IPS DF 6.9 (cell line): ENCODE data around the gene NARF.

Experiments
- DNase-seq: peaks from one replicate; pipeline ENCODE4 v3.0.0-alpha.2; 2013; ENCODE audit warnings: low read depth, low spot score
- H3K27ac ChIP-seq: one replicate; pipeline ENCODE4 v1.5.1; 2013; ENCODE audit warnings: low read length, control low read depth
- H3K27me3 ChIP-seq: 2 replicates; pipeline ENCODE4 v1.6.1; 2013; ENCODE audit warnings: mild to moderate bottlenecking, low read length; ENCODE audit not compliant: control insufficient read depth, insufficient read depth
- H3K36me3 ChIP-seq: 2 replicates; pipeline ENCODE4 v1.6.1; 2013; ENCODE audit warnings: low read length; ENCODE audit not compliant: control insufficient read depth, insufficient read depth
- H3K4me1 ChIP-seq: 2 replicates; pipeline ENCODE4 v1.6.1; 2013; ENCODE audit warnings: low read length; ENCODE audit not compliant: control insufficient read depth, insufficient read depth
- H3K4me3 ChIP-seq: 2 replicates; pipeline ENCODE4 v1.5.1; 2013; ENCODE audit warnings: mild to moderate bottlenecking, low read length
- H3K9me3 ChIP-seq: 2 replicates; pipeline ENCODE4 v1.6.1; 2013; ENCODE audit warnings: low read length, inconsistent platforms; ENCODE audit not compliant: control insufficient read depth, insufficient read depth
- WGBS: extraction: QIAGEN DNeasy Blood & Tissue Kit; methylation state at CpG from one replicate; pipeline ENCODE4 v1.1.7; 2013; ENCODE audit warnings: mixed read lengths, missing lambda C conversion rate; ENCODE audit not compliant: insufficient read length, insufficient coverage; 5-methylcytosine and 5-hydroxymethylcytosine counted together

NARF gene

DNA sequence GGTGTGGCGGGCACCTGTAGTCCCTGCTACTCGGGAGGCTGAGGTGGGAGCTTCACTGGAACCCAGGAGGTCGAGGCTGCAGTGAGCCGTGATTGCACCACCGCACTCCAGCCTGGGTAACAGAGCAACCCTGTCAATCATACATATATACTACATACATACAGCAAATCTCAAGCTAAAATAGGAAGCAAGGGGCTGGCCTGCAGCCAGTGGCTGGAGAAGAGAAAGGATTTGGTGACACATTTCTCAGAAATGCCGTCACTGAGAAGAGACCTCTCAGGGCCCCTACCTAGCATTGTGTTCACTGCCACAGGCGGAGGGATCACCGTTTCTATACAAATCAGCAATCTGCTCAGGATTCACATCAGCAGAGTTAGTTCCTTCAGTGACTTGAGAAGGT is 16.9 kb downstream of the NARF start:
- peaks cover 17% of the 10 kb centered on the region for H3K36me3 ChIP-seq
- H3K27me3 ChIP-seq, result no peaks in the 10 kb centered on the region
- DNase-seq, result no peak
- H3K27ac ChIP-seq, result no peak overlapping the region
- no peaks in the 10 kb centered on the region for H3K9me3 ChIP-seq
- no peaks in the 10 kb centered on the region for H3K4me1 ChIP-seq
- H3K4me3 ChIP-seq, result no peak overlapping the region
- no CpG with 5 or more reads among the region's 8 CpGs for WGBS

DNA sequence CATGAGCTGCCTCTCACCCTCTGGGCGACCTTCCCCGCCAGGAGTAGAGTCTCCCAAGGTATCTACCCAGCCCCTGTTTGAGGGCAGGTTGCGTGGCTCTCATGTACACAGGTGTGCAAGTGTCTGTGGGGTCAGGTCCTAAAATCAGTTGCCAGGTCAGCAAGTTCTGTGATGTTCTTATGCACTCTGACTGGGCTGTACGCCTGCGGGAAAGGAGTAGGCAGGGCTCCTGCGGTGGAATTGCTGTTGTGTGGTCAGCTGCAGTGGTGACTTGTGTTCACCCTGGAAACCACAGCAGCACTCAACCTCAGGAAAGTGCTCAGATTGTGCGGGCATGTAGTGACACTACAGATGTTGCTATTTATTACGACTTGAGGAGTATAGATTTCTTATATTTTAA is 19.4 kb downstream of the NARF start:
- WGBS, result no CpG with 5 or more reads among the region's 8 CpGs
- H3K36me3 ChIP-seq, result peaks cover 13% of the 10 kb centered on the region
- no peaks in the 10 kb centered on the region for H3K4me1 ChIP-seq
- no peak for DNase-seq
- H3K9me3 ChIP-seq, result no peaks in the 10 kb centered on the region
- no peak overlapping the region for H3K4me3 ChIP-seq
- no peak overlapping the region for H3K27ac ChIP-seq
- no peaks in the 10 kb centered on the region for H3K27me3 ChIP-seq

- no peak overlapping the region for H3K4me3 ChIP-seq
- no peaks in the 10 kb centered on the region for H3K4me1 ChIP-seq
- peaks cover 15% of the 10 kb centered on the region for H3K36me3 ChIP-seq
- DNase-seq, result no peak
- no peaks in the 10 kb centered on the region for H3K27me3 ChIP-seq
- no CpG with 5 or more reads among the region's 5 CpGs for WGBS
- H3K9me3 ChIP-seq, result no peaks in the 10 kb centered on the region
- H3K27ac ChIP-seq, result no peak overlapping the region
Observed at GRCh38 chr17:82479602-82480001, 21.1 kb downstream of the NARF start.

DNA sequence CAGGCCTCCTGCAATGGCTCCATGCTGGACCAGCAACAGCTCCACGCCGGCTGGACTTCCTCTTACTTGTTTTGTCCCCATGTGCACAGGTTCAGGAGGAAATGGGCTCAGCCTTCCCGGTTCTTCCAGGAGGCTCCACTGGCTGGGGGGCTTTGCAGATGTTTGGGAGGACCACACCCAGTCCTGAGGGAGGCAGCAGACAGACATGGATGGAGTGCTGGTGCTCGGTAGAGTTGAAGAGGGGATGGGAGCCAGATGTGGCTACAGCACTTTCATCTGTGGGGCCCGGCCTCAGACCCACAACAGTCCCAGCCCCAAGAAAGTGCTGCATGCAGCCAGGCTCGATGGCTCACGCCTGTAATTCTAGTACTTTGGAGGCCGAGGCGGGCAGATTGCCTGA is 21.8 kb downstream of the NARF start:
- Histone ChIP-seq H3K4me3 (no peak overlapping the region), H3K4me1 (no peaks in the 10 kb centered on the region), H3K27me3 (no peaks in the 10 kb centered on the region), H3K36me3 (peaks cover 15% of the 10 kb centered on the region), H3K9me3 (no peaks in the 10 kb centered on the region), H3K27ac (no peak overlapping the region)
- DNase-seq, result no peak
- no CpG with 5 or more reads among the region's 9 CpGs for WGBS

GRCh38 chr17:82483204-82483660 is 24.7 kb downstream of the NARF start:
- H3K9me3 ChIP-seq, result no peaks in the 10 kb centered on the region
- H3K4me1 ChIP-seq, result no peaks in the 10 kb centered on the region
- DNase-seq, result no peak
- H3K27ac ChIP-seq, result no peak overlapping the region
- H3K4me3 ChIP-seq, result no peak overlapping the region
- peaks cover 23% of the 10 kb centered on the region for H3K36me3 ChIP-seq
- no peaks in the 10 kb centered on the region for H3K27me3 ChIP-seq
- no CpG with 5 or more reads among the region's 6 CpGs for WGBS

GRCh38 chr17:82483836-82484235 is 25.3 kb downstream of the NARF start:
- Histone ChIP-seq H3K36me3 (peaks cover 22% of the 10 kb centered on the region), H3K4me1 (no peaks in the 10 kb centered on the region), H3K4me3 (no peak overlapping the region), H3K9me3 (no peaks in the 10 kb centered on the region), H3K27me3 (no peaks in the 10 kb centered on the region), H3K27ac (no peak overlapping the region)
- no CpG with 5 or more reads among the region's 9 CpGs for WGBS
- no peak for DNase-seq

DNA sequence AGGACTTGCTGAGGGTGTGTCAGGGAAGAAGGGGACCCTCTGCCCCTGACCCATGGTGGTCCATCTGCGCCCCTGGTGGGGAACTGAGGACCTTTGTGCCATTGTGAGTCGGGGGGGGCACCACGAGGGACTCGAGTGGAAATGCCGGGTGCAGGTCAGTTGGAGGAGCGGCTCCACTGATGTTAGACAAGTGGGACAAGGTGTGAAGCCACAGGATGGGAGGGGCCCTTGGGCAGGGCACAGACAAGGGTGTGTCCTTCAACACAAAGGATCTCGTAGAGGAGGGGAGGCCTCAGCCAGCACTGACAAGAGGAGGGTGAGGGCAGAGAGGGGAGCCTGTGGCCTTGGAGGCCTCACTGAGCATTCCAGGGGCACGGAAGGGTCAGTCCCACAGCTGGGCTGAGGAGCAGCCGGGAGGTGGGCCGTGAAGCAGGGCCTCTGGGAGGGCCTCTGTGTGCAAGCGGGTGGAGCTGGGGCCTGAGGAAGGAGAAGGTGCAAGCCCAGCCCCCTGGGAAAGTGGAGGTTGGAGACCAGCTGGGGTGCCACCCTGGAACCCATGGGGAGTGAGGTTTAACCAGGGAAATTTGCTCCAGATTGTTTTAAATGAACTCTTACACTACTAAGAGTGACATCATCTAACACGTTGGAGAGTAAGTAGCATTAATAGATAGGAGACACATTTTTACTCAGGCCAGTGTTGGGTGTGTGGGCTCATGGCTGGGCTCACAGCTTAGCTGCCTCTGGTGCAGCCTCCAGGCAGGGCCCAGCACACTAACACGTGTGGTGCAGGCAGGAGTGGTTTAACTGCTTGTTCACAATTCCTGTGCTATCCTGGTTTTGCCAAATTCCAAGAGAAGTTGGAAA is 27.9 kb downstream of the NARF start:
- H3K9me3 ChIP-seq, result no peaks in the 10 kb centered on the region
- H3K4me1 ChIP-seq, result no peaks in the 10 kb centered on the region
- H3K27ac ChIP-seq, result no peak overlapping the region
- peaks cover 11% of the 10 kb centered on the region for H3K36me3 ChIP-seq
- no peak overlapping the region for H3K4me3 ChIP-seq
- WGBS, result no CpG with 5 or more reads among the region's 13 CpGs
- DNase-seq, result no peak
- no peaks in the 10 kb centered on the region for H3K27me3 ChIP-seq

DNA sequence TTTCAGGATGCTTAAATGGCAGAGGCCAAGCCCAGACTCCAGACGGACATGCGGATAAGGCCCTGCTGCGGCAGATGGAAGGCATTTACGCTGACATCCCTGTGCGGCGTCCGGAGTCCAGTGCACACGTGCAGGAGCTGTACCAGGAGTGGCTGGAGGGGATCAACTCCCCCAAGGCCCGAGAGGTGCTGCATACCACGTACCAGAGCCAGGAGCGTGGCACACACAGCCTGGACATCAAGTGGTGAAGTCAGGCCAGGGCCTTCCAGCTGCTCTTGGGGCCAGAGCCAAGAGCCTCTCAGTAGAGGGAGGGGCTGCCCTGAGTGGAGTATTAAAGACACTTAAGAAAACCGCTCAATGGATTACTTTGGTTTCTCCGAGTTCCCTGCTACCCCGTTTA is 29.4 kb downstream of the NARF start:
- peaks cover 11% of the 10 kb centered on the region for H3K36me3 ChIP-seq

DNA sequence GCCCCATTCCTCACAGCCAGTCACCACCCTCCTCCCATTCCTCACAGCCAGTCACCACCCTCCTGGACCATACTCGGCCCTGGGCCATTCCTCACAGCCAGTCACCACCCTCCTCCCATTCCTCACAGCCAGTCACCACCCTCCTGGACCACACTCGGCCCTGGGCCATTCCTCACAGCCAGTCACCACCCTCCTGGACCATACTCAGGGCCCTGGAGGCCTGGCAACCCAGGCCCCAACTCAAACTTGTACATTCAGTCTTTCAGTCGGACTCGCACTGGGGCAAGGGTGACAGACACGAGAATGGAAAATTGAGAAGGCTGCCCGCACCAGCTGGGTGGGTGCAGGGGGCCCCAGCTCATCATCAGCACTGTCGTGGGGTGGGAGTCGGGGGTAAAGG is 30.6 kb downstream of the NARF start:
- Histone ChIP-seq H3K27me3 (no peaks in the 10 kb centered on the region), H3K4me3 (no peak overlapping the region), H3K4me1 (no peaks in the 10 kb centered on the region), H3K9me3 (no peaks in the 10 kb centered on the region), H3K27ac (no peak overlapping the region), H3K36me3 (peaks cover 11% of the 10 kb centered on the region)
- WGBS, result no CpG with 5 or more reads among the region's 8 CpGs
- DNase-seq, result no peak

More for the DNA sequence above, 29.4 kb downstream of the NARF start:
- Histone ChIP-seq H3K27ac (no peak overlapping the region), H3K4me3 (no peak overlapping the region), H3K27me3 (no peaks in the 10 kb centered on the region), H3K4me1 (no peaks in the 10 kb centered on the region), H3K9me3 (no peaks in the 10 kb centered on the region)
- DNase-seq, result no peak
- no CpG with 5 or more reads among the region's 14 CpGs for WGBS

DNA sequence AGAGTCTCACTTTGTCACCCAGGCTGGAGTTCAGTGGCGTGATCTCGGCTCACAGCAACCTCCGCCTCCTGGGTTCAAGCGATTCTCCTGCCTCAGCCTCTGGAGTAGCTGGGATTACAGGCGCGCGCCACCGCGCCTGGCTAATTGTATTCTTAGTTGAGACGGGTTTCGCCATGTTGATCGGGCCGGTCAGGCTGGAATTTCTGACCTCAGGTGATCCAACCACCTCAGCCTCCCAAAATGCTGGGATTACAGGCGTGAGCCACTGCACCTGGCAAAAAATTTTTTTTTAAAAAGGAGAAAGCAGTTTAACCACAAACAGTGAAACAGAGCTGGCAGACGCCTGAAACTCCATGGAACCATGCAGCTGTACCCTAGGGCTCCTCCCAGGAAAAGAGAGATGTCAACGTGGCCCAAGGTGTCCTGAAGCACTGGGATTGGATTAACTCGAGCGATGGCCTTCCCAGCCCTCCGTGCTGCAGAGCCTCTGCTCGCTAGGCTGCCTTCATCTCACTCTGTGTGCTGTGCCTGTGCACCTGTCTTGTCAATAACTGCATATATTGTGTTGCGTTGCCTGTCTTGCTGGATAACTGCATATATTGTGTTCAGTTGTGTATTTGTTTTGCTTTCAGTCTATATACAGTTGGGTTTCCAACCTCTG is 31.4 kb downstream of the NARF start:
- Histone ChIP-seq H3K9me3 (no peaks in the 10 kb centered on the region), H3K4me1 (no peaks in the 10 kb centered on the region), H3K27me3 (no peaks in the 10 kb centered on the region), H3K4me3 (no peak overlapping the region), H3K36me3 (peaks cover 7% of the 10 kb centered on the region), H3K27ac (no peak overlapping the region)
- DNase-seq, result no peak
- no CpG with 5 or more reads among the region's 21 CpGs for WGBS
